Smooth muscle cell (in vitro differentiated cells): ENCODE results near the gene PLXDC2. TPM values are rescaled to one million over a fixed set of nuclear protein-coding genes. Genes with fewer than 3 reads are reported as not detected.

Experiments used
- DNase-seq: peaks from one replicate; lab custom pipeline; 2025; ENCODE audit not compliant: unreplicated experiment; lab: John Stamatoyannopoulos, UW
- H2AFZ ChIP-seq: fragments of 200-600 bp; sonication (generic); 2 replicates; pipeline ENCODE4 v1.6.0; 2016; ENCODE audit warnings: antibody characterized with exemption, low read depth, mild to moderate bottlenecking
- H3F3A ChIP-seq: fragments of 200-600 bp; sonication (generic); 2 replicates; pipeline ENCODE4 v1.6.0; 2017; ENCODE audit warnings: antibody characterized with exemption, low read depth
- H3K27ac ChIP-seq: fragments of 200-600 bp; sonication (generic); 2 replicates; pipeline ENCODE4 v1.5.1; 2016; ENCODE audit warnings: low read depth, mild to moderate bottlenecking
- H3K27me3 ChIP-seq: fragments of 200-600 bp; sonication (generic); 2 replicates; pipeline ENCODE4 v1.6.1; 2016; ENCODE audit warnings: low read depth, mild to moderate bottlenecking
- H3K36me3 ChIP-seq: fragments of 200-600 bp; sonication (generic); 2 replicates; pipeline ENCODE4 v1.5.1; 2016; ENCODE audit warnings: low read depth
- H3K4me1 ChIP-seq: fragments of 200-600 bp; sonication (generic); 2 replicates; pipeline ENCODE4 v1.5.1; 2016; ENCODE audit warnings: low read depth
- H3K4me2 ChIP-seq: fragments of 200-600 bp; sonication (generic); 2 replicates; pipeline ENCODE4 v1.6.0; 2016; ENCODE audit warnings: mild to moderate bottlenecking
- H3K4me3 ChIP-seq: fragments of 200-600 bp; sonication (generic); 2 replicates; pipeline ENCODE4 v1.5.1; 2016; ENCODE audit warnings: mild to moderate bottlenecking
- H3K79me2 ChIP-seq: fragments of 200-600 bp; sonication (generic); 2 replicates; pipeline ENCODE4 v1.6.0; 2016; ENCODE audit warnings: low read depth, mild to moderate bottlenecking
- H3K9ac ChIP-seq: fragments of 200-600 bp; sonication (generic); 2 replicates; pipeline ENCODE4 v1.6.0; 2016; ENCODE audit warnings: low read depth
- H3K9me3 ChIP-seq: fragments of 200-600 bp; sonication (generic); replicated peaks from 2 replicates; pipeline ENCODE4 v1.5.1; 2016; ENCODE audit warnings: low read depth
- H4K20me1 ChIP-seq: fragments of 200-600 bp; sonication (generic); 2 replicates; pipeline ENCODE4 v1.6.0; 2016; ENCODE audit warnings: low read depth
- CTCF ChIP-seq: fragments of 200-600 bp; sonication (generic); IDR thresholded peaks from 2 replicates; pipeline ENCODE4 v1.5.1; 2017; ENCODE audit warnings: borderline replicate concordance, mild to moderate bottlenecking, antibody characterized with exemption; ENCODE audit not compliant: insufficient read depth, poor library complexity, severe bottlenecking
- WGBS: methylation state at CpG from one replicate; pipeline ENCODE4 v1.1.7; 2016; ENCODE audit warnings: low lambda C conversion rate; 5-methylcytosine and 5-hydroxymethylcytosine counted together
- polyA plus RNA-seq: library from polyadenylated mRNA; unstranded; fragments of >200 nt; fragmentation: Nextera tagmentation; extraction: Ambion mirVana; gene quantifications from 2 replicates; pipeline ENCODE4 v1.2.1, GENCODE V29; 2016
- total RNA-seq: library from RNA; depleted of rRNA; stranded (reverse); fragments of >200 nt; gene quantifications from 2 replicates; pipeline ENCODE4 v1.2.3, GENCODE V29; 2014

The PLXDC2 gene
- total and polyA plus RNA-seq, 2 experiments from 2014 or later, result 7.3 to 24.9 TPM

DNA sequence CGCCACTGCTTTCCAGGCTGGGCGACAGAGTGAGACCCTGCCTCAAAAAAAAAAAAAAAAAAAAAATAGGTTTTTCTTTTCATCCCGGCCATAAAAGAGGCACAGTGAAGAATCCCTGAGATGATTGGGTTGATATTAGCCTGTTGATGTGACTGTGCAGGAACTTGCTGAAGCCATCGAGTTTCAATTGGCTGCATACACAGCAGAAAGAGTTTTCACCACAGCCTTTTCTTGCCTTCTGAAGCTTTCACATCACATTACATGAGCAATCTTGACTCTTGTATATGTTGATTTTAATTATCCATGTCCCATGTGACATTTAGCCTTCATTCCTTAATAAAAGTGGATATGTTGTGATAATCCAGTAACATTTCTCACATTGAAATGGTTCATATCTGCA, 14.9 kb upstream of the PLXDC2 start:
- Histone ChIP-seq H3K79me2 (no peaks in the 10 kb centered on the region), H2AFZ (no peak overlapping the region), H3K27me3 (no peaks in the 10 kb centered on the region), H4K20me1 (no peaks in the 10 kb centered on the region), H3F3A (no peaks in the 10 kb centered on the region), H3K9me3 (no peaks in the 10 kb centered on the region), H3K27ac (no peak overlapping the region), H3K4me2 (no peak overlapping the region), H3K9ac (no peak overlapping the region), H3K4me3 (no peak overlapping the region), H3K36me3 (no peaks in the 10 kb centered on the region), H3K4me1 (no peaks in the 10 kb centered on the region)
- no peak for DNase-seq
- no peak for TF ChIP-seq CTCF
- over 99% methylated on average over 4 of the region's 4 CpGs for WGBS

GRCh38 chr10:19803676-19804075, 12.6 kb upstream of the PLXDC2 start:
- Histone ChIP-seq H3K9ac (no peak overlapping the region), H4K20me1 (no peaks in the 10 kb centered on the region), H3K4me1 (no peaks in the 10 kb centered on the region), H3K36me3 (no peaks in the 10 kb centered on the region), H3F3A (no peaks in the 10 kb centered on the region), H3K9me3 (no peaks in the 10 kb centered on the region), H2AFZ (no peak overlapping the region), H3K4me3 (no peak overlapping the region), H3K4me2 (no peak overlapping the region), H3K27ac (no peak overlapping the region), H3K79me2 (no peaks in the 10 kb centered on the region), H3K27me3 (no peaks in the 10 kb centered on the region)
- no peak for DNase-seq
- TF ChIP-seq CTCF, result no peak
- WGBS, result 87% methylated on average over 2 of the region's 2 CpGs

GRCh38 chr10:19809481-19809880, 6.8 kb upstream of the PLXDC2 start:
- peaks cover 17% of the 10 kb centered on the region for H3K27me3 ChIP-seq
- H3K36me3 ChIP-seq, result no peaks in the 10 kb centered on the region
- H3K4me3 ChIP-seq, result no peak overlapping the region
- no peak overlapping the region for H3K9ac ChIP-seq
- no peak for TF ChIP-seq CTCF
- H3K27ac ChIP-seq, result no peak overlapping the region
- no peaks in the 10 kb centered on the region for H3K79me2 ChIP-seq
- no peak overlapping the region for H3K4me2 ChIP-seq
- peaks cover 2% of the 10 kb centered on the region for H3K4me1 ChIP-seq
- H3K9me3 ChIP-seq, result no peaks in the 10 kb centered on the region
- 89% methylated on average over 3 of the region's 3 CpGs for WGBS
- no peak overlapping the region for H2AFZ ChIP-seq
- no peaks in the 10 kb centered on the region for H4K20me1 ChIP-seq
- no peaks in the 10 kb centered on the region for H3F3A ChIP-seq
- no peak for DNase-seq

GRCh38 chr10:19811540-19811939, 4.7 kb upstream of the PLXDC2 start:
- WGBS, result 61% methylated on average over 1 of the region's 1 CpG
- DNase-seq, result no peak
- Histone ChIP-seq H3K4me3 (no peak overlapping the region), H3K9ac (no peak overlapping the region), H3K4me2 (no peak overlapping the region), H3K27me3 (peaks cover 24% of the 10 kb centered on the region), H3K9me3 (no peaks in the 10 kb centered on the region), H3F3A (no peaks in the 10 kb centered on the region), H4K20me1 (no peaks in the 10 kb centered on the region), H3K27ac (no peak overlapping the region), H3K36me3 (no peaks in the 10 kb centered on the region), H3K4me1 (peaks cover 9% of the 10 kb centered on the region), H3K79me2 (no peaks in the 10 kb centered on the region), H2AFZ (no peak overlapping the region)
- TF ChIP-seq CTCF, result peak; percentile 47
